H1 (cell line): Measurements from ENCODE around the gene ZNF532. TPM values are rescaled to one million over a fixed set of nuclear protein-coding genes. Genes with fewer than 3 reads are reported as not detected.

Experiments used
- CTCF ChIA-PET: fragments of 300-600 bp; sonication (Branson Sonifier 250); formaldehyde crosslinking; loops from one replicate; lab custom pipeline; 2021; ENCODE audit not compliant: partially characterized antibody; lab: Charles Lee
- POLR2A ChIA-PET: fragments of 300-600 bp; sonication (Branson Sonifier 250); formaldehyde crosslinking; loops from one replicate; lab custom pipeline; 2021; ENCODE audit warnings: inconsistent platforms; ENCODE audit not compliant: partially characterized antibody; lab: Charles Lee
- DNase-seq, 2 experiments: peaks; one replicate each; pipeline versions ENCODE4 v3.0.0 to v3.0.0-alpha.2; 2010 to 2022; ENCODE audit warnings: low spot score in 2 of 2, low read depth in 1 of 2, mixed read lengths in 1 of 2
- FAIRE-seq: peaks from 2 replicates; lab custom pipeline; 2011; peaks lifted over from hg19 to GRCh38; lab: Jason Lieb, UNC
- H2AFZ ChIP-seq: 2 replicates; pipeline ENCODE4 v1.8.1; 2012; ENCODE audit warnings: low read length, inconsistent platforms
- H2AK5ac ChIP-seq: 2 replicates; pipeline ENCODE4 v1.6.1; 2013; ENCODE audit warnings: low read depth, low read length
- H2BK120ac ChIP-seq: replicated peaks from 2 replicates; pipeline ENCODE3; 2013; ENCODE audit warnings: low read depth, low read length, inconsistent platforms
- H2BK12ac ChIP-seq: 2 replicates; pipeline ENCODE4 v1.6.1; 2013; ENCODE audit warnings: low read depth, low read length
- H2BK15ac ChIP-seq: 2 replicates; pipeline ENCODE4 v1.6.1; 2013; ENCODE audit warnings: low read length
- H2BK20ac ChIP-seq: 2 replicates; pipeline ENCODE4 v1.6.1; 2013; ENCODE audit warnings: low read length
- H2BK5ac ChIP-seq: 2 replicates; pipeline ENCODE4 v1.6.1; 2013; ENCODE audit warnings: low read depth, low read length
- H3K14ac ChIP-seq: 2 replicates; pipeline ENCODE4 v1.6.1; 2013; ENCODE audit warnings: inconsistent platforms; ENCODE audit not compliant: insufficient read length
- H3K18ac ChIP-seq: 2 replicates; pipeline ENCODE4 v1.6.1; 2013; ENCODE audit warnings: low read length; ENCODE audit errors: extremely low read depth
- H3K23ac ChIP-seq: 2 replicates; pipeline ENCODE4 v1.6.1; 2013; ENCODE audit warnings: inconsistent platforms; ENCODE audit not compliant: insufficient read length
- H3K23me2 ChIP-seq: 2 replicates; pipeline ENCODE4 v1.6.1; 2013; ENCODE audit warnings: low read depth, low read length
- H3K27ac ChIP-seq: 2 replicates; pipeline ENCODE4 v1.6.1; 2011; ENCODE audit warnings: low read depth, low read length, inconsistent platforms
- H3K27me3 ChIP-seq, 4 experiments: replicated peaks in 1 of 4; 1 replicate in 1 of 4; 2 replicates in 3 of 4; pipeline versions ENCODE4 v1.6.1 to v1.8.1; 2011 to 2013; ENCODE audit warnings: low read length in 3 of 4, mild to moderate bottlenecking in 3 of 4, inconsistent platforms in 2 of 4, mixed read lengths in 2 of 4, moderate library complexity in 1 of 4; ENCODE audit not compliant: control insufficient read depth in 3 of 4, insufficient read depth in 3 of 4; ENCODE audit errors: extremely low read depth in 1 of 4
- H3K36me3 ChIP-seq, 4 experiments: 2 replicates each; pipeline versions ENCODE4 v1.6.1 to v1.8.1; 2011 to 2013; ENCODE audit warnings: mild to moderate bottlenecking in 4 of 4, low read length in 3 of 4, moderate library complexity in 2 of 4, control low read depth in 1 of 4, inconsistent platforms in 1 of 4; ENCODE audit not compliant: insufficient read depth in 4 of 4, control insufficient read depth in 2 of 4
- H3K4ac ChIP-seq: replicated peaks from 2 replicates; pipeline ENCODE3; 2013; ENCODE audit warnings: low read length, low read depth, mixed read lengths, inconsistent platforms; ENCODE audit not compliant: insufficient read length
- H3K4me1 ChIP-seq, 4 experiments: replicated peaks in 1 of 4; 1 replicate in 1 of 4; 2 replicates in 3 of 4; pipeline versions ENCODE4 v1.6.1 to v1.8.1; 2011 to 2013; ENCODE audit warnings: low read length in 3 of 4, inconsistent platforms in 2 of 4, mixed read lengths in 1 of 4; ENCODE audit not compliant: insufficient read depth in 4 of 4, control insufficient read depth in 3 of 4
- H3K4me2 ChIP-seq, 2 experiments: 2 replicates each; pipeline versions ENCODE4 v1.6.1 to v1.8.1; 2011 to 2013; ENCODE audit warnings: low read depth in 2 of 2, low read length in 2 of 2, control low read depth in 1 of 2, inconsistent platforms in 1 of 2, mild to moderate bottlenecking in 1 of 2; ENCODE audit not compliant: insufficient read depth in 1 of 2
- H3K4me3 ChIP-seq, 4 experiments: fragments of 200-600, 300-600 bp in 1 of 4; sonication (generic), shearing (Covaris generic), sonication (Bioruptor Twin) in 1 of 4; 2 replicates each; pipeline versions ENCODE4 v1.5.1 to v1.8.1; 2011 to 2016; ENCODE audit warnings: low read length in 4 of 4, low read depth in 3 of 4, control low read depth in 2 of 4, inconsistent platforms in 2 of 4, mild to moderate bottlenecking in 2 of 4, mixed read lengths in 1 of 4, moderate library complexity in 1 of 4; ENCODE audit not compliant: insufficient read depth in 2 of 4; ENCODE audit errors: extremely low read depth in 1 of 4
- H3K56ac ChIP-seq: replicated peaks from 2 replicates; pipeline ENCODE3; 2013; ENCODE audit warnings: low read depth, mild to moderate bottlenecking, mixed read lengths, low read length, inconsistent platforms; ENCODE audit not compliant: insufficient read length
- H3K79me1 ChIP-seq: 2 replicates; pipeline ENCODE4 v1.6.1; 2013; ENCODE audit warnings: low read depth, low read length, control low read depth
- H3K79me2 ChIP-seq, 2 experiments: 2 replicates each; pipeline versions ENCODE4 v1.6.1 to v1.8.1; 2012 to 2013; ENCODE audit warnings: low read length in 2 of 2, mild to moderate bottlenecking in 2 of 2, inconsistent platforms in 1 of 2; ENCODE audit not compliant: insufficient read depth in 2 of 2, control insufficient read depth in 1 of 2
- H3K9ac ChIP-seq, 4 experiments: replicated peaks in 1 of 4; 1 replicate in 1 of 4; 2 replicates in 3 of 4; pipeline versions ENCODE4 v1.6.1 to v1.8.1; 2011 to 2013; ENCODE audit warnings: low read depth in 3 of 4, low read length in 3 of 4, control low read depth in 2 of 4, mild to moderate bottlenecking in 2 of 4, moderate library complexity in 2 of 4, inconsistent platforms in 1 of 4; ENCODE audit errors: extremely low read depth in 1 of 4
- H3K9me3 ChIP-seq, 2 experiments: 2 replicates each; pipeline versions ENCODE4 v1.6.1 to v1.8.1; 2012 to 2013; ENCODE audit warnings: mild to moderate bottlenecking in 2 of 2, moderate library complexity in 2 of 2, control low read depth in 1 of 2, inconsistent platforms in 1 of 2, low read depth in 1 of 2, low read length in 1 of 2, mixed read lengths in 1 of 2; ENCODE audit not compliant: insufficient read depth in 2 of 2
- H4K20me1 ChIP-seq, 2 experiments: replicated peaks in 1 of 2; 2 replicates each; pipeline versions ENCODE3 to v1.8.1; 2011 to 2013; ENCODE audit warnings: inconsistent platforms in 2 of 2, low read length in 2 of 2, mild to moderate bottlenecking in 1 of 2; ENCODE audit not compliant: insufficient read depth in 2 of 2, control insufficient read depth in 1 of 2
- H4K5ac ChIP-seq: 2 replicates; pipeline ENCODE4 v1.6.1; 2013; ENCODE audit warnings: low read length, low read depth, mixed read lengths, inconsistent platforms; ENCODE audit not compliant: insufficient read length
- H4K8ac ChIP-seq: 2 replicates; pipeline ENCODE4 v1.8.0; 2013; ENCODE audit warnings: mild to moderate bottlenecking, moderate library complexity, low read length, inconsistent platforms; ENCODE audit not compliant: insufficient read depth; ENCODE audit errors: extremely low read depth
- H4K91ac ChIP-seq: replicated peaks from 2 replicates; pipeline ENCODE3; 2013; ENCODE audit warnings: low read length, mixed read lengths, inconsistent platforms; ENCODE audit not compliant: insufficient read length
- CBX8 ChIP-seq: fragments of 300-800, 300-1000 bp; sonication (generic); IDR thresholded peaks from 2 replicates; pipeline ENCODE4 v1.7.1; 2016; ENCODE audit warnings: low read depth, low read length, borderline replicate concordance
- CEBPB ChIP-seq: IDR thresholded peaks from 2 replicates; pipeline ENCODE4 v1.6.1; 2012; ENCODE audit warnings: low read depth, low read length
- CHD2 ChIP-seq: IDR thresholded peaks from 2 replicates; pipeline ENCODE4 v1.6.1; 2012; ENCODE audit warnings: low read length, improper control_type of control experiment
- HDAC2 ChIP-seq, 2 experiments: fragments of 300-600 bp in 1 of 2; sonication (generic) in 1 of 2; IDR thresholded peaks; 2 replicates each; pipeline ENCODE4 v1.6.1; 2011 to 2012; ENCODE audit warnings: low read depth in 2 of 2, low read length in 2 of 2, mild to moderate bottlenecking in 2 of 2, moderate library complexity in 2 of 2, borderline replicate concordance in 1 of 2, inconsistent platforms in 1 of 2
- HDAC6 ChIP-seq: IDR thresholded peaks from one replicate; pipeline ENCODE4 v1.7.1; 2012; ENCODE audit warnings: low read depth, mild to moderate bottlenecking, inconsistent platforms, low read length, moderate library complexity
- RXRA ChIP-seq: IDR thresholded peaks from 2 replicates; pipeline ENCODE4 v1.6.1; 2011; ENCODE audit warnings: low read depth, mild to moderate bottlenecking, low read length, moderate library complexity; ENCODE audit not compliant: insufficient read depth
- SAP30 ChIP-seq: fragments of 300-600 bp; sonication (generic); IDR thresholded peaks from 2 replicates; pipeline ENCODE4 v1.7.1; 2012; ENCODE audit warnings: low read length, moderate library complexity, mild to moderate bottlenecking, inconsistent platforms; ENCODE audit not compliant: insufficient read depth, insufficient replicate concordance
- SP4 ChIP-seq: IDR thresholded peaks from 2 replicates; pipeline ENCODE4 v1.6.1; 2012; ENCODE audit warnings: low read length, inconsistent platforms
- SRF ChIP-seq: IDR thresholded peaks from 2 replicates; pipeline ENCODE4 v1.6.1; 2011; ENCODE audit warnings: mild to moderate bottlenecking, low read depth, low read length, moderate library complexity
- TBP ChIP-seq: IDR thresholded peaks from 2 replicates; pipeline ENCODE4 v1.6.1; 2011; ENCODE audit warnings: low read depth, low read length, improper control_type of control experiment
- TCF12 ChIP-seq: IDR thresholded peaks from 2 replicates; pipeline ENCODE4 v1.6.1; 2011; ENCODE audit warnings: low read depth, mild to moderate bottlenecking, low read length
- WGBS, 2 experiments: shearing (Covaris generic) in 1 of 2; methylation state at CpG; one replicate each; pipeline versions ENCODE4 v1.1.6 to v1.1.7; 2013 to 2015; ENCODE audit warnings: low lambda C conversion rate in 2 of 2, mixed read lengths in 2 of 2, inconsistent platforms in 1 of 2, low coverage in 1 of 2, missing lambda C conversion rate in 1 of 2; ENCODE audit not compliant: insufficient replicate concordance in 2 of 2, insufficient coverage in 1 of 2, insufficient read length in 1 of 2; ENCODE audit errors: extremely low coverage in 1 of 2, missing lambda C conversion rate in 1 of 2; 5-methylcytosine and 5-hydroxymethylcytosine counted together
- polyA plus RNA-seq, 7 experiments: library from polyadenylated mRNA; depleted of rRNA in 3 of 7; stranded (reverse) in 5 of 7; unstranded in 2 of 7; fragments of >200 nt in 5 of 7; fragments of 200-250 nt in 2 of 7; gene quantifications; 1 replicate in 5 of 7; 2 replicates in 1 of 7; 4 replicates in 1 of 7; pipeline versions ENCODE4 v1.2.1 to v1.2.3, GENCODE V29; 2011 to 2013; ENCODE audit warnings: missing spikeins in 2 of 7, mixed read lengths in 2 of 7
- total RNA-seq: library from RNA; stranded (reverse); fragmentation: NEBNext Ultra II Directional; extraction: Animal tissue kit (Norgen Biotek cat#: 25700); gene quantifications from 2 replicates; pipeline ENCODE4 v1.2.1, GENCODE V29; 2021
- TF ChIP-seq, protein P1 (sequence below): IDR thresholded peaks from 2 replicates; pipeline ENCODE4 v1.6.1; 2012; ENCODE audit warnings: inconsistent platforms

ZNF532 gene
- total and polyA plus RNA-seq, 2 of the 8 experiments (the other 6 are each of a cell fraction or from before 2014, with no cell fraction given), result 143 to 240 TPM

DNA sequence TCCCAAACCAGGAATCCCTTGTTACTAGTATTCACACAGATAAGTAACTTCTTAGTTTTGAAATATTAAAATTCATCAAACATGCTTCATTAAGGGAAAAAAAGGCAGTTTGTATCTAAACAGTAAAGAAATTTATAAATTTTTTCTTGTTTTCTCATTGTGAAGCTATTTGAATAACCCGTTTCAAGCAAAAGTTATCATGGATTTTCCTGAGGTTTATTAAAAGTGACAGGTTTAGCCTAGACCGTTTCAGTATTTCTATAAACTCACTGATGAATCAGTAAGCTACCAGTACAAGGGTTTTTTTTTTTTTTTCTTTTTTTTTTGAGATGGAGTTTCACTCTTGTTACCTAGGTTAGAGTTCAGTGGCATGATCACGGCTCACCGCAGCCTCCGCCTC is 20.0 kb downstream of the ZNF532 start:
- DNase-seq (no peak), FAIRE-seq (no peak)
- H3K4me3 ChIP-seq, result no peak overlapping the region
- no peak overlapping the region for H3K4ac ChIP-seq
- ChIA-PET POLR2A (interaction anchor here (0.6 to 23.2 kb wide), 15 partner anchors 8 to 335 kb away, joined by 3 to 622 read pairs (median 4); partner anchors contain the start of gene ZNF532), CTCF (interaction anchor here (0.9 to 3.7 kb wide), 5 partner anchors 14 to 102 kb away, joined by 3 to 24 read pairs (median 4); no protein-coding TSS in a partner anchor)
- H3K27ac ChIP-seq, result no peak overlapping the region
- 94% methylated on average over 5 of the region's 5 CpGs; no CpG with 5 or more reads in 1 of the 2 experiments for WGBS, 2 experiments
- H2BK12ac ChIP-seq, result no peak overlapping the region
- no peaks in the 10 kb centered on the region for H3K23me2 ChIP-seq
- H3K18ac ChIP-seq, result no peak overlapping the region
- peaks cover 11% of the 10 kb centered on the region for H3K79me1 ChIP-seq
- no peak overlapping the region for H2BK15ac ChIP-seq
- TF ChIP-seq RXRA (no peak), CEBPB (no peak), TBP (no peak), SRF (no peak), CHD2 (no peak), TCF12 (no peak), HDAC2 (IDR thresholded peaks at IDR 0.05; ENCODE audit: borderline replicate concordance in 1 of 2, low read depth in 2 of 2, low read length in 2 of 2) (no peak), HDAC6 (no peak), SP4 (no peak), CBX8 (no peak), SAP30 (no peak)
- TF ChIP-seq, protein P1, sequence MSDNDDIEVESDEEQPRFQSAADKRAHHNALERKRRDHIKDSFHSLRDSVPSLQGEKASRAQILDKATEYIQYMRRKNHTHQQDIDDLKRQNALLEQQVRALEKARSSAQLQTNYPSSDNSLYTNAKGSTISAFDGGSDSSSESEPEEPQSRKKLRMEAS, result no peak
- no peak overlapping the region for H3K56ac ChIP-seq
- no peak overlapping the region for H2BK5ac ChIP-seq
- no peak overlapping the region for H4K8ac ChIP-seq
- no peak overlapping the region for H2BK120ac ChIP-seq
- no peak overlapping the region for H2BK20ac ChIP-seq
- no peak overlapping the region for H3K4me2 ChIP-seq
- H3K9me3 ChIP-seq, result no peaks in the 10 kb centered on the region
- peaks cover 28 to 97% of the 10 kb centered on the region in 2 experiments for H3K79me2 ChIP-seq
- H4K91ac ChIP-seq, result no peak overlapping the region
- peaks cover 0 to 5% (median 0%) of the 10 kb centered on the region in 4 experiments; a peak in 2 of 7 replicates for H3K4me1 ChIP-seq
- H3K14ac ChIP-seq, result no peak overlapping the region
- H2AFZ ChIP-seq, result no peak overlapping the region
- H4K20me1 ChIP-seq, result peaks cover 11 to 18% of the 10 kb centered on the region in 2 experiments
- H3K27me3 ChIP-seq, result no peaks in the 10 kb centered on the region
- no peak overlapping the region for H3K9ac ChIP-seq
- no peak overlapping the region for H3K23ac ChIP-seq
- H3K36me3 ChIP-seq, result peaks cover 9 to 88% (median 37%) of the 10 kb centered on the region in 4 experiments
- no peak overlapping the region for H4K5ac ChIP-seq
- H2AK5ac ChIP-seq, result no peak overlapping the region
